Heart left ventricle (tissue), 16 donors: ENCODE data around the gene PAX5. TPM values are rescaled to one million over a fixed set of nuclear protein-coding genes. Genes with fewer than 3 reads are reported as not detected.

ENCODE experiments used
- ATAC-seq, 4 donors: fragments of 200-7000 bp; cut with Tn5 transposase; one replicate each; pipeline ENCODE4 v1.9.1; 2020 to 2022; ENCODE audit warnings: moderate library complexity in 4 of 4, mild to moderate bottlenecking in 3 of 4, moderate number of reproducible peaks in 1 of 4
- DNase-seq, 5 donors: peaks; one replicate each; pipeline ENCODE4 v3.0.0-alpha.2; 2020
- H3K27ac ChIP-seq, 12 donors: fragments of 200-600 bp; sonication (generic) in 4 of 12; one replicate each; pipeline versions ENCODE4 v1.5.0 to v1.8.0; 2016 to 2022; ENCODE audit warnings: mild to moderate bottlenecking in 2 of 12
- H3K27me3 ChIP-seq, 9 donors: fragments of 200-600 bp; sonication (generic) in 2 of 9; one replicate each; pipeline versions ENCODE4 v1.5.1 to v1.8.0; 2016 to 2022; ENCODE audit warnings: mild to moderate bottlenecking in 3 of 9
- H3K36me3 ChIP-seq, 9 donors: fragments of 200-600 bp; sonication (generic) in 2 of 9; one replicate each; pipeline versions ENCODE4 v1.5.0 to v1.8.0; 2018 to 2022; ENCODE audit warnings: mild to moderate bottlenecking in 2 of 9
- H3K4me1 ChIP-seq, 12 donors: fragments of 200-600 bp; sonication (generic) in 4 of 12; one replicate each; pipeline versions ENCODE4 v1.5.0 to v1.8.0; 2016 to 2022; ENCODE audit warnings: mild to moderate bottlenecking in 3 of 12
- H3K4me3 ChIP-seq, 12 donors: fragments of 200-600 bp; sonication (generic) in 4 of 12; one replicate each; pipeline versions ENCODE4 v1.5.0 to v1.8.0; 2017 to 2022; ENCODE audit warnings: mild to moderate bottlenecking in 9 of 12, moderate library complexity in 4 of 12
- H3K9me3 ChIP-seq, 12 donors: fragments of 200-600 bp; sonication (generic) in 4 of 12; one replicate each; pipeline versions ENCODE4 v1.5.0 to v1.8.0; 2016 to 2022; ENCODE audit warnings: mild to moderate bottlenecking in 1 of 12
- CTCF ChIP-seq, 12 donors: fragments of 200-600 bp; sonication (generic) in 4 of 12; IDR thresholded peaks; one replicate each; pipeline versions ENCODE4 v1.5.0 to v1.8.0; 2018 to 2022; ENCODE audit warnings: antibody characterized with exemption in 12 of 12, mild to moderate bottlenecking in 5 of 12
- POLR2A ChIP-seq, 2 donors: fragments of 450-650 bp; IDR thresholded peaks; one replicate each; pipeline ENCODE4 v1.6.1; 2017; ENCODE audit warnings: antibody characterized with exemption in 2 of 2, mild to moderate bottlenecking in 2 of 2, moderate library complexity in 2 of 2
- WGBS, 4 donors: extraction: QIAGEN DNeasy Blood & Tissue Kit in 2 of 4; methylation state at CpG; one replicate each; pipeline versions ENCODE4 v1.1.5 to v1.1.7; 2013 to 2018; 5-methylcytosine and 5-hydroxymethylcytosine counted together
- intact Hi-C, 10 donors: fragments of 100-400 bp; cut with DNase I; formaldehyde crosslinking; loops; one replicate each; pipeline versions ENCODE4 v1.11.1 to v1.14.2; 2022
- polyA plus RNA-seq, 2 donors: library from polyadenylated mRNA; stranded (reverse); fragments of 200-250 nt; gene quantifications; one replicate each; pipeline ENCODE4 v1.2.3, GENCODE V29; 2013
- total RNA-seq, 9 donors: library from RNA; depleted of rRNA in 2 of 9; stranded (reverse); fragments of >200 nt in 2 of 9; fragmentation: NEBNext Ultra II Directional in 3 of 9; extraction: Animal tissue kit (Norgen Biotek cat#: 25700) in 3 of 9; gene quantifications; one replicate each; pipeline versions ENCODE4 v1.1.0 to v1.2.4, GENCODE V29; 2016 to 2023
- donor health status: ischemic (EF 13 %, LVEDD 7.1; RV severe dilation, severe dysfunction).
- donor health status: healthy with polysubstance abuse.
- donor health status: DM: no; HTN: yes; CAD: no.
- donor health status: DM: no; HTN: no; CAD: no.
- donor health status: ischemic (EF 25% LVEDD 6.9; RV normal size, moderate dysfunction).
- donor health status: ischemic (EF 25% LVEDD 5.7; RV mildly dilated, moderate dysfunction).
- donor health status: healthy.
- donor health status: DM: yes; HTN: yes; CAD: no.
- donor health status: ischemic (EF 35%, LVEDD 5.7; RV mildly dilated, moderate dysfunction).
- donor health status: nonischemic (EF 11% LVEDD 7.7; RV severe dilation, severe dysfunction).
- donor health status: DM: yes; HTN: yes; CAD: no.
- donor health status: PGD.
- donor health status: ischemic (EF 29% LVEDD 5.4; RV normal size, mild dysfunction).
- donor health status: nonischemic (EF 23%, LVEDD 6.1; RV moderate dilation, normal function).

PAX5 gene
- total and polyA plus RNA-seq, 11 donors, result 0.01 to 0.37 (median 0.08) TPM; not detected in 7

DNA sequence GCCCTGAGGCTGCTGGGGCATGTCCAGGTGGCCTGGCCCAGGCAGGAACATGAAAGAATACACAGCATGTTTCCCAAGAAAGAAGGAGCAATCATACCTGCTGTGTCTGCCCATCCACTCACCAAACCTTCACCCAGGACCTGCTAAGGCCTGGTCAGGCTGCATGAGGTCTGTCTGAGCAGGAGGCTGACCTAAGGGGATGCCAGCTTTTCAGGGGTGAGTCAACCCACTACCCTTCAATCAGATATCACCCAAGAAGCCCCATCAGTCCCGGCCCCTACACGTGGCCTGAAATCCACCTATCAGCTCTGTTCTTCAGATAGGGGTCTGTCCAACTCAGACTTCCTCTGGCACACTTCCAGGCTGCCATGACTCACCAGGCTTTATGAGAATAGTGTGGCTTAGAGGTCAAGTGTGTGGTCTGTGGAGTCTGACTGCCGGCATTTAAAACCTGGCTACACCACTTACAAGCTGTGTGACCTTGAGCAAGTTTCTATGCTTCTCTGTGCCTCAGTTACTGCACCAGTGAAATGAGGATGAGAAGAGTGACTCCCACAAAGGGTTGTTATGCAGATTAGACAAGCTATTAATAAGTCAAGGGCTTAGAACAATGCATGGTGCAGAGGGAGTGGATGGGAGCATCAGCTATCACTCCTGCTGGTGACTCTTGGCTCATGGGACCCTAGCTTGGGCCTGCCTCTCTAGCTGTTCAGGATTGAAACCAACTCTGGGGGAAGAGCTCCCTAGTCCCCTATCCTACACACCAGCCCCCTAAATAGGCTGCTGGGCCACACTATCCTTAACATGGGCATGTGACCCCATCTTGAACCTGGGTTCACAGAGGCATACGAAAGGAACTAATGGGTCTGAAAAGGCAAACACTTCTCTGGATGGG is 130.3 kb downstream of the PAX5 start:
- DNase-seq, result no peak
- no peaks in the 10 kb centered on the region for H3K9me3 ChIP-seq
- H3K4me3 ChIP-seq, result no peak overlapping the region
- intact Hi-C loops, result no loop called here
- no peak for TF ChIP-seq CTCF (IDR thresholded peaks at IDR 0.05)
- TF ChIP-seq POLR2A (IDR thresholded peaks at IDR 0.05), result no peak
- peak in 2 of 4 donors; percentile 41 to 46 for ATAC-seq
- WGBS, 4 donors, result 33 to 50% (median 36%) methylated on average over 2 to 4 of the region's 4 CpGs
- no peak overlapping the region for H3K27ac ChIP-seq
- no peaks in the 10 kb centered on the region for H3K36me3 ChIP-seq
- peaks cover 0 to 42% (median 8%) of the 10 kb centered on the region in 9 donors for H3K27me3 ChIP-seq
- H3K4me1 ChIP-seq, result no peaks in the 10 kb centered on the region

DNA sequence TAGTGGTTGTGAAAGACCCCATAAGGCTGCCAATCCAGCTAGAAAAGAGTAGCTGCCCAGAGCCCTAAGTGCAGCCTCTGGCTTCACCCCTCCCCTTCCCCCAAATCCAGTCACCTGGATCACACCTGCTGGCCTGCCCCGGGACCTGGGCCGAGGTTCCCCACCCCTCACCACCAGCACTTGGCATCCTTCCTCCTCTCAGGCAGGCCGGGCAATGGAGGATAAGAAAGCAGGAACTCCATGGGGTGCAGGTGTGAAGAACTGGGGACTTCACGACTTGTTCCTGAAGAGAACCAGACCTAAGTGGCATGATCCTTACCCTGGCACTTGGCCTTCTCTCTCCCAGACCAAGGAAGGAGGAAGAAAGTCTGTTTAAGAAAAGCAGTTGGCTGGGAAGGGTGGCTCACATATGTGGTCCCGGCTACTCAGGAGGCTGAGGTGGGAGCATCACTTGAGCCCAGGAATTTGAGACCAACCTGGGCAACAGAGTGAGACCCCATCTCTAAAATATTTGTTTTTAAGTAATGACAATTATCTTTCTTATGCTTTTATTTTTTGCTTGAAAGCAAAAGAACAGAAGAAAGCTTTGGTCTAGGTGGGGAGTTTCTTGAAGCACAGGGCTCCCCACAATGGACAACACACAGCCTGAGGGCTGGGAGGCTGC is 131.1 kb downstream of the PAX5 start:
- H3K27ac ChIP-seq, result no peak overlapping the region
- no peak for DNase-seq
- H3K4me3 ChIP-seq, result no peak overlapping the region
- intact Hi-C loops, result no loop called here
- 49 to 72% (median 65%) methylated on average over 5 of the region's 5 CpGs for WGBS, 4 donors
- no peaks in the 10 kb centered on the region for H3K36me3 ChIP-seq
- no peak for TF ChIP-seq CTCF (IDR thresholded peaks at IDR 0.05)
- no peak for TF ChIP-seq POLR2A (IDR thresholded peaks at IDR 0.05)
- no peak for ATAC-seq
- H3K4me1 ChIP-seq, result no peaks in the 10 kb centered on the region
- no peaks in the 10 kb centered on the region for H3K9me3 ChIP-seq
- H3K27me3 ChIP-seq, result peaks cover 0 to 44% (median 8%) of the 10 kb centered on the region in 9 donors

DNA sequence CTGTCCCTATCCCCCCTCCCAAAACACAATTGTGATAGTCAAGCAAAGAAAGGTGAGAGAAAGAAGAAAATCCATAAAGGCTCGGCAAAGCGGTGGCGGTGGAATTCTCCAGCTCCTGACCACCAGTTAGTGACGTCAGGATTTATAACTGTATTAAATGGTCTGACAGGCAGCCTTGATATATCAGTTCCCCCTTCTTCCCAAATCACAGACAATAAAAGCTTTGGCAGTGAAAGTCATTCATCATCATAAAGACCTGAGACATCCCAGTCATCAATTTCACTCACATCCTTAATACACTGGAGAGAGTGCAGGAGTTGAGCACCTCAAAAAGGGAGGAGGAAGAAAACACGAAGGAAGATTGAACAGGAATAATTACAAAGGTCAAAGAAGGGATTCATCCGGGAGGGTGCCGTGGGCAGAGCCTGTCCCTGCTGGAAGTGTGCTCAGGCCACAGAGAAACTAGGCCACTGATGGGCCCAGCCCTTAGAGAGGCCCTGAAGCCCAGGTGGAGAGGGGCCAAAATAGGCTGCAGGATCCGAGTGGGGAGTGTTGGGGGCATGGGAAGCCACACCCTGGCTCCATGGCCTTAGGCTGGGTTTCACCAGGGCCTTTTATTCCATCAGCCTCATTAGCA is 131.9 kb downstream of the PAX5 start:
- DNase-seq (no peak), ATAC-seq (no peak)
- Histone ChIP-seq H3K27me3 (peaks cover 0 to 45% (median 8%) of the 10 kb centered on the region in 9 donors), H3K9me3 (no peaks in the 10 kb centered on the region), H3K4me1 (no peaks in the 10 kb centered on the region), H3K36me3 (no peaks in the 10 kb centered on the region), H3K4me3 (no peak overlapping the region), H3K27ac (no peak overlapping the region)
- intact Hi-C loops, result no loop called here
- TF ChIP-seq CTCF (IDR thresholded peaks at IDR 0.05), result no peak
- TF ChIP-seq POLR2A (IDR thresholded peaks at IDR 0.05), result no peak
- 69 to 80% (median 72%) methylated on average over 8 of the region's 8 CpGs for WGBS, 4 donors

GRCh38 chr9:36901528-36901927 is 132.5 kb downstream of the PAX5 start:
- Histone ChIP-seq H3K4me3 (no peak overlapping the region), H3K27me3 (peaks cover 0 to 46% (median 1%) of the 10 kb centered on the region in 9 donors), H3K9me3 (no peaks in the 10 kb centered on the region), H3K36me3 (no peaks in the 10 kb centered on the region), H3K4me1 (no peaks in the 10 kb centered on the region), H3K27ac (no peak overlapping the region)
- TF ChIP-seq POLR2A (IDR thresholded peaks at IDR 0.05), result no peak
- no peak for TF ChIP-seq CTCF (IDR thresholded peaks at IDR 0.05)
- 70 to 75% (median 73%) methylated on average over 7 of the region's 7 CpGs for WGBS, 4 donors
- no peak for DNase-seq
- intact Hi-C loops, result no loop called here
- no peak for ATAC-seq
